Measurements from ENCODE around the gene MED8. TPM values are rescaled to one million over a fixed set of nuclear protein-coding genes. Genes with fewer than 3 reads are reported as not detected.

Gene MED8
- total and polyA plus RNA-seq, 2 of the 13 experiments (the other 11 are each of a cell fraction or from before 2014, with no cell fraction given) = 16.9 to 77.4 TPM

DNA sequence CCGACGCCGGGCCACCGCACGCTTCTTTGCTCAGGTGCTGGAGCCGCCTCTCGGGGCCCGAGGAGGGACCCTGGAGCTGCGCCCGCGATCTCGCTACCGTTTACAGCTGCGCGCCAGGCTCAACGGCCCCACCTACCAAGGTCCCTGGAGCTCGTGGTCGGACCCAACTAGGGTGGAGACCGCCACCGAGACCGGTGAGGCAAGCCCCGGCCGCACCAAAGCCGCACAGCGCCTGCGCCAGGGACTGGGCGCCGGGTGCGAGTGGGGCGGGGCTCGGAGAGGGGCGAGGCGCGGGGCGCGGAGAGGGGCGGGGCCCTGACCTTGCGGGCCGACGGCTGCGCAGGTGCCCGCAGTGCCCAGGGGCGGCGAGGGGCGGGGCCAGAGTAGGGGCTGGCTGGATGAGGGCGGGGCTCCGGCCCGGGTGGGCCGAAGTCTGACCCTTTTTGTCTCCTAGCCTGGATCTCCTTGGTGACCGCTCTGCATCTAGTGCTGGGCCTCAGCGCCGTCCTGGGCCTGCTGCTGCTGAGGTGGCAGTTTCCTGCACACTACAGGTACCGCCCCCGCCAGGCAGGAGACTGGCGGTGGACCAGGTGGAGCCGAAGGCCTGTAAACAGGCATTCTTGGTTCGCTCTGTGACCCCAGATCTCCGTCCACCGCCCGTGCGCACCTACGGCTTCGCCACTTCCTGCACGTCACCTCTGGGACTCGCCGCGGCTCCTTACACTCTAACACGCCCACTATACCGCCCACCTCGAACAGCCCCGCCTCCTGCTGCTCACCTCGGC, 40.6 kb downstream of the MED8 start (continued):
- TF ChIP-seq, protein P1, sequence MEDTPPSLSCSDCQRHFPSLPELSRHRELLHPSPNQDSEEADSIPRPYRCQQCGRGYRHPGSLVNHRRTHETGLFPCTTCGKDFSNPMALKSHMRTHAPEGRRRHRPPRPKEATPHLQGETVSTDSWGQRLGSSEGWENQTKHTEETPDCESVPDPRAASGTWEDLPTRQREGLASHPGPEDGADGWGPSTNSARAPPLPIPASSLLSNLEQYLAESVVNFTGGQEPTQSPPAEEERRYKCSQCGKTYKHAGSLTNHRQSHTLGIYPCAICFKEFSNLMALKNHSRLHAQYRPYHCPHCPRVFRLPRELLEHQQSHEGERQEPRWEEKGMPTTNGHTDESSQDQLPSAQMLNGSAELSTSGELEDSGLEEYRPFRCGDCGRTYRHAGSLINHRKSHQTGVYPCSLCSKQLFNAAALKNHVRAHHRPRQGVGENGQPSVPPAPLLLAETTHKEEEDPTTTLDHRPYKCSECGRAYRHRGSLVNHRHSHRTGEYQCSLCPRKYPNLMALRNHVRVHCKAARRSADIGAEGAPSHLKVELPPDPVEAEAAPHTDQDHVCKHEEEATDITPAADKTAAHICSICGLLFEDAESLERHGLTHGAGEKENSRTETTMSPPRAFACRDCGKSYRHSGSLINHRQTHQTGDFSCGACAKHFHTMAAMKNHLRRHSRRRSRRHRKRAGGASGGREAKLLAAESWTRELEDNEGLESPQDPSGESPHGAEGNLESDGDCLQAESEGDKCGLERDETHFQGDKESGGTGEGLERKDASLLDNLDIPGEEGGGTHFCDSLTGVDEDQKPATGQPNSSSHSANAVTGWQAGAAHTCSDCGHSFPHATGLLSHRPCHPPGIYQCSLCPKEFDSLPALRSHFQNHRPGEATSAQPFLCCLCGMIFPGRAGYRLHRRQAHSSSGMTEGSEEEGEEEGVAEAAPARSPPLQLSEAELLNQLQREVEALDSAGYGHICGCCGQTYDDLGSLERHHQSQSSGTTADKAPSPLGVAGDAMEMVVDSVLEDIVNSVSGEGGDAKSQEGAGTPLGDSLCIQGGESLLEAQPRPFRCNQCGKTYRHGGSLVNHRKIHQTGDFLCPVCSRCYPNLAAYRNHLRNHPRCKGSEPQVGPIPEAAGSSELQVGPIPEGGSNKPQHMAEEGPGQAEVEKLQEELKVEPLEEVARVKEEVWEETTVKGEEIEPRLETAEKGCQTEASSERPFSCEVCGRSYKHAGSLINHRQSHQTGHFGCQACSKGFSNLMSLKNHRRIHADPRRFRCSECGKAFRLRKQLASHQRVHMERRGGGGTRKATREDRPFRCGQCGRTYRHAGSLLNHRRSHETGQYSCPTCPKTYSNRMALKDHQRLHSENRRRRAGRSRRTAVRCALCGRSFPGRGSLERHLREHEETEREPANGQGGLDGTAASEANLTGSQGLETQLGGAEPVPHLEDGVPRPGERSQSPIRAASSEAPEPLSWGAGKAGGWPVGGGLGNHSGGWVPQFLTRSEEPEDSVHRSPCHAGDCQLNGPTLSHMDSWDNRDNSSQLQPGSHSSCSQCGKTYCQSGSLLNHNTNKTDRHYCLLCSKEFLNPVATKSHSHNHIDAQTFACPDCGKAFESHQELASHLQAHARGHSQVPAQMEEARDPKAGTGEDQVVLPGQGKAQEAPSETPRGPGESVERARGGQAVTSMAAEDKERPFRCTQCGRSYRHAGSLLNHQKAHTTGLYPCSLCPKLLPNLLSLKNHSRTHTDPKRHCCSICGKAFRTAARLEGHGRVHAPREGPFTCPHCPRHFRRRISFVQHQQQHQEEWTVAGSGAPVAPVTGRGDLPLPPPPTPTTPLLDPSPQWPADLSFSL (CRISPR knock-in tag; IDR thresholded peaks at IDR 0.05) = no peak
- no peak; the same call in none of the 2 replicates for TF ChIP-seq HOXA3 (CRISPR knock-in tag; IDR thresholded peaks at IDR 0.05)
- peak; percentile 45; the same call in 1 of the 2 replicates for TF ChIP-seq ATF7-NPFF (CRISPR knock-in tag; IDR thresholded peaks at IDR 0.05; ENCODE audit: low read depth)
- TF ChIP-seq, protein P2, sequence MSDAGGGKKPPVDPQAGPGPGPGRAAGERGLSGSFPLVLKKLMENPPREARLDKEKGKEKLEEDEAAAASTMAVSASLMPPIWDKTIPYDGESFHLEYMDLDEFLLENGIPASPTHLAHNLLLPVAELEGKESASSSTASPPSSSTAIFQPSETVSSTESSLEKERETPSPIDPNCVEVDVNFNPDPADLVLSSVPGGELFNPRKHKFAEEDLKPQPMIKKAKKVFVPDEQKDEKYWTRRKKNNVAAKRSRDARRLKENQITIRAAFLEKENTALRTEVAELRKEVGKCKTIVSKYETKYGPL (CRISPR knock-in tag; IDR thresholded peaks at IDR 0.05) = no peak
- peak; percentile 64; the same call in 1 of the 2 replicates for TF ChIP-seq KMT2A (CRISPR knock-in tag; IDR thresholded peaks at IDR 0.05)
- TF ChIP-seq SP5 (CRISPR knock-in tag; IDR thresholded peaks at IDR 0.05; ENCODE audit: borderline replicate concordance, low read depth) = peak; percentile 81
- TF ChIP-seq KDM6A (CRISPR knock-in tag; IDR thresholded peaks at IDR 0.05; ENCODE audit: low read depth) = no peak
- peak; percentile 77 for TF ChIP-seq SALL2 (CRISPR knock-in tag; IDR thresholded peaks at IDR 0.05)
- TF ChIP-seq, protein P3, sequence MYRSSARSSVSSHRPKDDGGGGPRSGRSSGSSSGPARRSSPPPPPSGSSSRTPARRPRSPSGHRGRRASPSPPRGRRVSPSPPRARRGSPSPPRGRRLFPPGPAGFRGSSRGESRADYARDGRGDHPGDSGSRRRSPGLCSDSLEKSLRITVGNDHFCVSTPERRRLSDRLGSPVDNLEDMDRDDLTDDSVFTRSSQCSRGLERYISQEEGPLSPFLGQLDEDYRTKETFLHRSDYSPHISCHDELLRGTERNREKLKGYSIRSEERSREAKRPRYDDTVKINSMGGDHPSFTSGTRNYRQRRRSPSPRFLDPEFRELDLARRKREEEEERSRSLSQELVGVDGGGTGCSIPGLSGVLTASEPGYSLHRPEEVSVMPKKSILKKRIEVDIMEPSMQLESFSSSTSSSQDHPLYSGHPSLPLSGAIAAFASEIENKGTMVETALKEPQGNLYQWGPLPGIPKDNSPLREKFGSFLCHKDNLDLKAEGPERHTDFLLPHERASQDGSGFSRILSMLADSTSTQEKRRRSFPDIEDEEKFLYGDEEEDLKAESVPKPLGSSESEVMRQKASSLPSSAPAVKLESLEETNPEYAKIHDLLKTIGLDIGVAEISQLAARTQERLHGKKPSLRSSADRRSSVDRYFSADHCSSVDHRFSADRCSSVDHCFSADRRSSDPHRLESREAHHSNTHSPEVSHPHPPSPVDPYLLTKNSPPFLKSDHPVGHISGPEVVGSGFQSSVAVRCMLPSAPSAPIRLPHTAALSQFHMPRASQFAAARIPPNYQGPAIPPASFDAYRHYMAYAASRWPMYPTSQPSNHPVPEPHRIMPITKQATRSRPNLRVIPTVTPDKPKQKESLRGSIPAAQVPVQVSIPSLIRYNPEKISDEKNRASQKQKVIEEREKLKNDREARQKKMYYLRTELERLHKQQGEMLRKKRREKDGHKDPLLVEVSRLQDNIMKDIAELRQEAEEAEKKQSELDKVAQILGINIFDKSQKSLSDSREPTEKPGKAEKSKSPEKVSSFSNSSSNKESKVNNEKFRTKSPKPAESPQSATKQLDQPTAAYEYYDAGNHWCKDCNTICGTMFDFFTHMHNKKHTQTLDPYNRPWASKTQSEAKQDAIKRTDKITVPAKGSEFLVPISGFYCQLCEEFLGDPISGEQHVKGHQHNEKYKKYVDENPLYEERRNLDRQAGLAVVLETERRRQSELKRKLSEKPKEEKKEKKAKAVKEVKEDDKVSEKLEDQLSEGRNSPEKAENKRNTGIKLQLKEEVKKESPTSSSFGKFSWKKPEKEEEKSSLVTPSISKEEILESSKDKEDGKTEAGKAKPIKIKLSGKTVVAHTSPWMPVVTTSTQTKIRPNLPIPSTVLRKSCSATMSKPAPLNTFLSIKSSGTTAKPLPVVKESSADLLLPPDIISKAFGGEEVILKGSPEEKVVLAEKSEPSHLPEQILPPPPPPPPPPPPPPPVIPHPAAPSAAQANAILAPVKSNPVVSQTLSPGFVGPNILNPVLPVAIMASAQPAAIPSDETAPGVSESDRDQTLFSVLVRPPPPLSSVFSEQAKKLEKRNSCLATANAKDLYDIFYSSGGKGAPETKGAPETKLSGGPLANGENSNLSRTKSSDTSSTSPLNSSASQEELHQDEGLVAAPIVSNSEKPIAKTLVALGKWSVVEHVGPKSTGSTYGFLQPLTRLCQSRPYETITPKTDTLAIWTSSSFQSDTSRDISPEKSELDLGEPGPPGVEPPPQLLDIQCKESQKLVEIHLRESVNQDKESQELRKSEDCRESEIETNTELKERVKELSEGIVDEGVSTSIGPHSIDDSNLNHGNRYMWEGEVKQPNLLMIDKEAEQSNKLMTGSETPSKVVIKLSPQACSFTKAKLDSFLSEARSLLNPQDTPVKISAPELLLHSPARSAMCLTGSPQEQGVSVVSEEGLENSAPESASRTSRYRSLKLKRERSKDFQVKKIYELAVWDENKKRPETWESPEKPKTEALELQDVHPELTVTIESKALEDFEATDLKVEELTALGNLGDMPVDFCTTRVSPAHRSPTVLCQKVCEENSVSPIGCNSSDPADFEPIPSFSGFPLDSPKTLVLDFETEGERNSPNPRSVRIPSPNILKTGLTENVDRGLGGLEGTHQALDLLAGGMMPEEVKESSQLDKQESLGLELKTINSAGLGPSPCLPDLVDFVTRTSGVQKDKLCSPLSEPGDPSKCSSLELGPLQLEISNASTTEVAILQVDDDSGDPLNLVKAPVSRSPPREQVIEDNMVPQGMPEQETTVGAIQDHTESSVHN (CRISPR knock-in tag; IDR thresholded peaks at IDR 0.05) = peak; percentile 4; the same call in 1 of the 2 replicates
- TF ChIP-seq, protein P4, sequence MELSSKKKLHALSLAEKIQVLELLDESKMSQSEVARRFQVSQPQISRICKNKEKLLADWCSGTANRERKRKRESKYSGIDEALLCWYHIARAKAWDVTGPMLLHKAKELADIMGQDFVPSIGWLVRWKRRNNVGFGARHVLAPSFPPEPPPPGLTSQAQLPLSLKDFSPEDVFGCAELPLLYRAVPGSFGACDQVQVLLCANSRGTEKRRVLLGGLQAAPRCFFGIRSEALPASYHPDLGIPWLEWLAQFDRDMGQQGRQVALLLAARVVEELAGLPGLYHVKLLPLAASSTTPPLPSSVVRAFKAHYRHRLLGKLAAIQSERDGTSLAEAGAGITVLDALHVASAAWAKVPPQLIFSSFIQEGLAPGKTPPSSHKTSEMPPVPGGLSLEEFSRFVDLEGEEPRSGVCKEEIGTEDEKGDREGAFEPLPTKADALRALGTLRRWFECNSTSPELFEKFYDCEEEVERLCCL (CRISPR knock-in tag; IDR thresholded peaks at IDR 0.05; ENCODE audit: borderline replicate concordance) = no peak
- TF ChIP-seq ETV5 (CRISPR knock-in tag; IDR thresholded peaks at IDR 0.05; ENCODE audit: borderline replicate concordance) = peak; percentile 45
- TF ChIP-seq GTF2F1 (IDR thresholded peaks at IDR 0.05; ENCODE audit: low read length) = no peak

Data from HepG2 (cell line).